Stimulated activated CD8-positive, alpha-beta memory T cell treated with anti-CD3 and anti-CD28 coated beads, Interleukin-15, amount 100 ng/mL, for 1 hour (primary cell): ENCODE measurements around the gene ALG3.

ENCODE experiments used
- DNase-seq: peaks from one replicate; pipeline ENCODE4 v3.0.0-alpha.2; 2020; ENCODE audit warnings: low read depth

ALG3 gene

GRCh38 chr3:184259878-184260723 lies 11.3 kb upstream of the ALG3 start:
- no peak for DNase-seq

GRCh38 chr3:184259396-184259877 lies 10.7 kb upstream of the ALG3 start:
- no peak for DNase-seq

- DNase-seq = no peak
These were observed 10.2 kb upstream of the ALG3 start for GRCh38 chr3:184258926-184259325.

GRCh38 chr3:184257083-184257915 lies 8.5 kb upstream of the ALG3 start:
- DNase-seq = no peak

- DNase-seq = no peak
These were observed 6.7 kb upstream of the ALG3 start for GRCh38 chr3:184255291-184256039.

- DNase-seq = peak; percentile 82
These were observed 1.5 kb upstream of the ALG3 start for GRCh38 chr3:184250167-184250828.

GRCh38 chr3:184249412-184250166 lies 827 bp upstream of the ALG3 start, which contains the start of gene EEF1AKMT4:
EEF1AKMT4 (plus strand) TSS chr3:184249672; CDS start chr3:184249695, 23 bp downstream.
- peak; percentile 87 for DNase-seq

GRCh38 chr3:184242297-184242685 lies 6.5 kb downstream of the ALG3 start:
- DNase-seq = no peak

- no peak for DNase-seq
These were observed 7.1 kb downstream of the ALG3 start for GRCh38 chr3:184241447-184242296.

- no peak for DNase-seq
These were observed 7.7 kb downstream of the ALG3 start for GRCh38 chr3:184241141-184241446.

GRCh38 chr3:184240384-184241140 lies 8.2 kb downstream of the ALG3 start:
- DNase-seq = no peak

GRCh38 chr3:184239708-184240107 lies 9.1 kb downstream of the ALG3 start:
- DNase-seq = no peak

- no peak for DNase-seq
These were observed 9.5 kb downstream of the ALG3 start for GRCh38 chr3:184239221-184239620.

- DNase-seq = no peak
These were observed 10.4 kb downstream of the ALG3 start for GRCh38 chr3:184238246-184238818.

GRCh38 chr3:184237807-184238206 lies 11.0 kb downstream of the ALG3 start:
- no peak for DNase-seq

- no peak for DNase-seq
These were observed 11.6 kb downstream of the ALG3 start for GRCh38 chr3:184237211-184237610.

GRCh38 chr3:184236636-184237035 lies 12.1 kb downstream of the ALG3 start:
- no peak for DNase-seq

- no peak for DNase-seq
These were observed 12.7 kb downstream of the ALG3 start for GRCh38 chr3:184236033-184236410.
